Thyroid gland (tissue), 4 donors: ENCODE data around the gene MAST3.

Experiments used
- CTCF ChIP-seq, 6 experiments: fragments of 200-600 bp in 3 of 6; fragments of 450-650 bp in 3 of 6; sonication (generic) in 3 of 6; IDR thresholded peaks; one replicate each; pipeline ENCODE4 v1.5.1; 2016 to 2019; ENCODE audit warnings: antibody characterized with exemption in 6 of 6, mild to moderate bottlenecking in 2 of 6, inconsistent platforms in 1 of 6, moderate library complexity in 1 of 6
- POLR2A ChIP-seq, 2 donors: fragments of 450-650 bp; IDR thresholded peaks; one replicate each; pipeline ENCODE4 v1.6.1; 2017; ENCODE audit warnings: antibody characterized with exemption in 2 of 2, mild to moderate bottlenecking in 2 of 2, moderate library complexity in 1 of 2

GRCh38 chr19:18119013-18119716 lies 21.6 kb downstream of the MAST3 start:
- TF ChIP-seq CTCF (IDR thresholded peaks at IDR 0.05) = no peak
- TF ChIP-seq POLR2A (IDR thresholded peaks at IDR 0.05) = no peak
